HepG2 (cell line): ENCODE measurements around the gene MMP10. TPM values are rescaled to one million over a fixed set of nuclear protein-coding genes. Genes with fewer than 3 reads are reported as not detected.

Source experiments
- ATAC-seq: fragments of 200-7000 bp; cut with Tn5 transposase; 3 replicates; pipeline ENCODE4 v1.9.1; 2020; ENCODE audit warnings: mild to moderate bottlenecking, moderate library complexity
- BruUV-seq: library from RNA; stranded (reverse); fragments of 400-500 nt; replicated peaks from 2 replicates; lab custom pipeline; 2021; lab: Mats Ljungman, UMichigan
- CTCF ChIA-PET: fragments of 300-600 bp; formaldehyde crosslinking; extraction: SDS; loops from one replicate; lab custom pipeline; 2021; ENCODE audit warnings: low total read pairs, inconsistent platforms, low intra/inter-chr PET ratio; lab: Yijun Ruan, JAX
- POLR2A ChIA-PET: fragments of 350-600 bp; sonication (Branson Sonifier 250); formaldehyde crosslinking; loops from one replicate; lab custom pipeline; 2020; ENCODE audit warnings: antibody characterized with exemption, inconsistent platforms; lab: Yijun Ruan, JAX
- DNase-seq: peaks from one replicate; pipeline ENCODE4 v3.0.0-alpha.2; 2015; ENCODE audit warnings: low spot score
- FAIRE-seq: peaks from 3 replicates; lab custom pipeline; 2011; peaks lifted over from hg19 to GRCh38; lab: Jason Lieb, UNC
- H2AFZ ChIP-seq: one replicate; pipeline ENCODE4 v1.6.1; 2011; ENCODE audit warnings: low read length, inconsistent platforms
- H3K27ac ChIP-seq: fragments of 300-600 bp; 3 replicates; pipeline ENCODE4 v1.8.0; 2011; ENCODE audit warnings: mixed run types, mild to moderate bottlenecking, mixed read lengths, low read length, inconsistent platforms; ENCODE audit not compliant: insufficient read depth; ENCODE audit errors: extremely low read length
- H3K27me3 ChIP-seq, 2 experiments: fragments of 200-600 bp in 1 of 2; 2 replicates in 1 of 2; 3 replicates in 1 of 2; pipeline versions ENCODE4 v1.6.0 to v1.8.0; 2011; ENCODE audit warnings: low read length in 2 of 2, mild to moderate bottlenecking in 2 of 2, moderate library complexity in 2 of 2, inconsistent platforms in 1 of 2; ENCODE audit not compliant: insufficient read depth in 2 of 2, control insufficient read depth in 1 of 2
- H3K36me3 ChIP-seq, 2 experiments: fragments of 200-600 bp in 1 of 2; replicated peaks in 1 of 2; 2 replicates in 1 of 2; 3 replicates in 1 of 2; pipeline versions ENCODE4 v1.5.1 to v1.8.0; 2011; ENCODE audit warnings: low read length in 2 of 2, inconsistent platforms in 1 of 2; ENCODE audit not compliant: insufficient read depth in 2 of 2, control insufficient read depth in 1 of 2
- H3K4me1 ChIP-seq: 2 replicates; pipeline ENCODE4 v1.5.1; 2012; ENCODE audit warnings: low read length, inconsistent platforms; ENCODE audit not compliant: insufficient read depth
- H3K4me2 ChIP-seq: 2 replicates; pipeline ENCODE4 v1.6.0; 2011; ENCODE audit warnings: low read depth, low read length, inconsistent platforms
- H3K4me3 ChIP-seq, 3 experiments: fragments of 200-600 bp in 1 of 3; sonication (generic), shearing (Covaris generic) in 1 of 3; replicated peaks in 1 of 3; 2 replicates each; pipeline ENCODE4 v1.5.1; 2011 to 2016; ENCODE audit warnings: low read length in 3 of 3, inconsistent platforms in 2 of 3, low read depth in 2 of 3, mild to moderate bottlenecking in 2 of 3, control low read depth in 1 of 3, mixed read lengths in 1 of 3; ENCODE audit not compliant: insufficient read depth in 1 of 3
- H3K79me2 ChIP-seq: one replicate; pipeline ENCODE4 v1.6.1; 2011; ENCODE audit warnings: low read length, inconsistent platforms; ENCODE audit not compliant: insufficient read depth
- H3K9ac ChIP-seq: 2 replicates; pipeline ENCODE4 v1.6.0; 2011; ENCODE audit warnings: mild to moderate bottlenecking, low read depth, low read length, inconsistent platforms; ENCODE audit not compliant: insufficient read depth
- H3K9me3 ChIP-seq: 2 replicates; pipeline ENCODE4 v1.5.1; 2012; ENCODE audit warnings: mild to moderate bottlenecking, low read length
- H4K20me1 ChIP-seq: 2 replicates; pipeline ENCODE4 v1.6.0; 2011; ENCODE audit warnings: inconsistent platforms, mild to moderate bottlenecking, low read length, moderate library complexity; ENCODE audit not compliant: insufficient read depth
- EZH2 ChIP-seq: conservative IDR thresholded peaks from 2 replicates; pipeline ENCODE4 v1.6.1; 2012; ENCODE audit warnings: mild to moderate bottlenecking, low read depth, low read length, moderate library complexity
- FOXO4 ChIP-seq: sonication (generic); formaldehyde crosslinking; conservative IDR thresholded peaks from 2 replicates; pipeline ENCODE4 v1.8.1; 2023; ENCODE audit warnings: missing genetic modification reagents
- KDM1A ChIP-seq: IDR thresholded peaks from 2 replicates; pipeline ENCODE4 v1.6.1; 2016; ENCODE audit warnings: missing compliant biosample characterization
- PPARG ChIP-seq: conservative IDR thresholded peaks from 2 replicates; pipeline ENCODE4 v1.6.1; 2016; ENCODE audit warnings: missing biosample characterization, missing genetic modification reagents
- SMARCE1 ChIP-seq: fragments of 450-650 bp; IDR thresholded peaks from 2 replicates; pipeline ENCODE4 v1.6.1; 2017; ENCODE audit warnings: borderline replicate concordance
- SNAPC5 ChIP-seq: sonication (generic); formaldehyde crosslinking; IDR thresholded peaks from 2 replicates; pipeline ENCODE4 v1.8.1; 2023; ENCODE audit warnings: mild to moderate bottlenecking, missing genetic modification reagents, borderline replicate concordance
- SSRP1 ChIP-seq: IDR thresholded peaks from 2 replicates; pipeline ENCODE4 v1.6.1; 2016; ENCODE audit warnings: control low read depth
- TEAD2 ChIP-seq: sonication (generic); formaldehyde crosslinking; IDR thresholded peaks from 2 replicates; pipeline ENCODE4 v1.9.0; 2021; ENCODE audit warnings: missing genetic modification reagents
- ZNF253 ChIP-seq: sonication (generic); formaldehyde crosslinking; IDR thresholded peaks from 2 replicates; pipeline ENCODE4 v1.8.0; 2022; ENCODE audit warnings: mild to moderate bottlenecking, missing genetic modification reagents, borderline replicate concordance
- ZNF460 ChIP-seq: sonication (generic); formaldehyde crosslinking; IDR thresholded peaks from 2 replicates; pipeline ENCODE4 v1.5.1; 2020; ENCODE audit warnings: missing genetic modification reagents, mild to moderate bottlenecking, borderline replicate concordance
- ZNF780A ChIP-seq: sonication (generic); formaldehyde crosslinking; IDR thresholded peaks from 2 replicates; pipeline ENCODE4 v1.8.0; 2022; ENCODE audit warnings: mild to moderate bottlenecking, missing genetic modification reagents, moderate library complexity
- ZNF792 ChIP-seq: IDR thresholded peaks from 2 replicates; pipeline ENCODE4 v1.6.1; 2016
- WGBS: methylation state at CpG from one replicate; pipeline ENCODE4 v1.1.6; 2017; ENCODE audit warnings: low lambda C conversion rate; 5-methylcytosine and 5-hydroxymethylcytosine counted together
- in situ Hi-C: cut with HindIII; loops from 2 replicates; pipeline ENCODE4 v1.10.0; 2017; ENCODE audit warnings: low pct_unique_long_range_greater_than_20kb; ENCODE audit not compliant: extremely low pct_ligation_motif_present
- intact Hi-C: fragments of 100-400 bp; cut with micrococcal nuclease; formaldehyde crosslinking; loops from one replicate; pipeline ENCODE4 v1.10.0; 2022; ENCODE audit not compliant: unreplicated experiment
- polyA plus RNA-seq, 8 experiments: library from polyadenylated mRNA; depleted of rRNA in 3 of 8; stranded (reverse) in 7 of 8; unstranded in 1 of 8; fragments of >200 nt; fragmentation: Illumina TruSeq in 4 of 8; extraction: Trizol in 4 of 8; gene quantifications; 2 replicates each; pipeline versions ENCODE4 v1.2.1 to v1.2.3, GENCODE V29; 2011 to 2016; ENCODE audit warnings: low read depth in 4 of 8, missing spikeins in 1 of 8, mixed read lengths in 1 of 8; ENCODE audit not compliant: insufficient read depth in 1 of 8
- total RNA-seq, 5 experiments: library from RNA; depleted of rRNA; stranded (reverse); fragments of >200 nt; fragmentation: Illumina TruSeq; extraction: Trizol; gene quantifications; 2 replicates each; pipeline ENCODE4 v1.2.3, GENCODE V29; 2016; ENCODE audit warnings: low read depth in 1 of 5
- TF ChIP-seq, protein P1 (sequence below): sonication (generic); formaldehyde crosslinking; IDR thresholded peaks from 2 replicates; pipeline ENCODE4 v1.8.0; 2022; ENCODE audit warnings: low read depth, missing genetic modification reagents
- TF ChIP-seq, protein P2 (sequence below): sonication (generic); formaldehyde crosslinking; IDR thresholded peaks from 2 replicates; pipeline ENCODE4 v1.4.0; 2020; ENCODE audit warnings: mild to moderate bottlenecking, missing genetic modification reagents

The MMP10 gene
- total and polyA plus RNA-seq, 2 of the 13 experiments (the other 11 are each of a cell fraction or from before 2014, with no cell fraction given) = 0.03 TPM; not detected in 1

- TF ChIP-seq SNAPC5 (CRISPR knock-in tag) (no peak), PPARG (no peak), ZNF460 (CRISPR knock-in tag) (no peak), ZNF792 (CRISPR knock-in tag) (no peak), ZNF780A (no peak)
- TF ChIP-seq, protein P1, sequence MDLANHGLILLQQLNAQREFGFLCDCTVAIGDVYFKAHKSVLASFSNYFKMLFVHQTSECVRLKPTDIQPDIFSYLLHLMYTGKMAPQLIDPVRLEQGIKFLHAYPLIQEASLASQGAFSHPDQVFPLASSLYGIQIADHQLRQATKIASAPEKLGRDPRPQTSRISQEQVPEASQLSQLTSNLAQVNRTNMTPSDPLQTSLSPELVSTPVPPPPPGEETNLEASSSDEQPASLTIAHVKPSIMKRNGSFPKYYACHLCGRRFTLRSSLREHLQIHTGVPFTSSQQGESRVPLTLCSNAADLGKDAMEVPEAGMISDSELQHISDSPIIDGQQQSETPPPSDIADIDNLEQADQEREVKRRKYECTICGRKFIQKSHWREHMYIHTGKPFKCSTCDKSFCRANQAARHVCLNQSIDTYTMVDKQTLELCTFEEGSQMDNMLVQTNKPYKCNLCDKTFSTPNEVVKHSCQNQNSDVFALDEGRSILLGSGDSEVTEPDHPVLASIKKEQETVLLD (CRISPR knock-in tag) = no peak
- TF ChIP-seq, protein P2, sequence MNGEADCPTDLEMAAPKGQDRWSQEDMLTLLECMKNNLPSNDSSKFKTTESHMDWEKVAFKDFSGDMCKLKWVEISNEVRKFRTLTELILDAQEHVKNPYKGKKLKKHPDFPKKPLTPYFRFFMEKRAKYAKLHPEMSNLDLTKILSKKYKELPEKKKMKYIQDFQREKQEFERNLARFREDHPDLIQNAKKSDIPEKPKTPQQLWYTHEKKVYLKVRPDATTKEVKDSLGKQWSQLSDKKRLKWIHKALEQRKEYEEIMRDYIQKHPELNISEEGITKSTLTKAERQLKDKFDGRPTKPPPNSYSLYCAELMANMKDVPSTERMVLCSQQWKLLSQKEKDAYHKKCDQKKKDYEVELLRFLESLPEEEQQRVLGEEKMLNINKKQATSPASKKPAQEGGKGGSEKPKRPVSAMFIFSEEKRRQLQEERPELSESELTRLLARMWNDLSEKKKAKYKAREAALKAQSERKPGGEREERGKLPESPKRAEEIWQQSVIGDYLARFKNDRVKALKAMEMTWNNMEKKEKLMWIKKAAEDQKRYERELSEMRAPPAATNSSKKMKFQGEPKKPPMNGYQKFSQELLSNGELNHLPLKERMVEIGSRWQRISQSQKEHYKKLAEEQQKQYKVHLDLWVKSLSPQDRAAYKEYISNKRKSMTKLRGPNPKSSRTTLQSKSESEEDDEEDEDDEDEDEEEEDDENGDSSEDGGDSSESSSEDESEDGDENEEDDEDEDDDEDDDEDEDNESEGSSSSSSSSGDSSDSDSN = no peak
These were observed 12.2 kb upstream of the MMP10 start (continued) for GRCh38 chr11:102792604-102793003.

- no peak for ATAC-seq
- Histone ChIP-seq H3K27me3 (peaks cover 0 to 4% of the 10 kb centered on the region in 2 experiments; a peak in 2 of 5 replicates), H3K9me3 (no peaks in the 10 kb centered on the region), H3K9ac (no peak overlapping the region), H3K36me3 (no peaks in the 10 kb centered on the region), H3K27ac (no peak overlapping the region), H4K20me1 (no peaks in the 10 kb centered on the region), H2AFZ (no peak overlapping the region), H3K4me3 (no peak overlapping the region), H3K4me2 (no peak overlapping the region), H3K79me2 (no peaks in the 10 kb centered on the region), H3K4me1 (no peaks in the 10 kb centered on the region)
- CTCF ChIA-PET = no interaction called here
- BruUV-seq = no TSS peak
- no peak for DNase-seq
- POLR2A ChIA-PET = no interaction called here
- no peak for FAIRE-seq
- 0% methylated on average over 4 of the region's 4 CpGs for WGBS
- intact Hi-C loops = no loop called here
- in situ Hi-C loops = no loop called here
- TF ChIP-seq SSRP1 (no peak), SMARCE1 (no peak), ZNF253 (CRISPR knock-in tag) (no peak), TEAD2 (CRISPR knock-in tag) (no peak), FOXO4 (CRISPR knock-in tag) (no peak), EZH2 (no peak), KDM1A (CRISPR knock-in tag) (no peak)
These were observed 11.0 kb upstream of the MMP10 start for GRCh38 chr11:102791271-102792036.
